ENCODE data around the gene IL23R. TPM values are rescaled to one million over a fixed set of nuclear protein-coding genes. Genes with fewer than 3 reads are reported as not detected.

The IL23R gene
- total RNA-seq, 1 experiment from 2014 or later = not detected

DNA sequence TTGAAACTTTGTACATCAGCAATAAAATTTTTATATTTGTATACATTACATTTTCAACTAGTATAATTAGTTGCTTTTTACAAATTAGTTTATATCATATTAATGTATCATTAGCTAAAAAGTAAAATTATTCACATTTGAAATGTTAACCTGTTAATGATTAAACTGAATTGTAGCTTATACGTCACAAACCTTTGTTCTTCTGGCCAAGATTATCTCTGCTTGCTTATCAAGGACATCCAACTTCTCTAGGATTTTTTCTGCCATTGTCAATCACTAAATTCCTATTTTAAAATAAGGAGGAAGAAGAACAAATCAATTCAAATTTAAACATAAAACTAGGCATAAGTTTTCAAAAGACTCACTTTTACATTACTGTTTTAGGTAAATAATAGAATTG is 39.3 kb upstream of the IL23R start:
- TF ChIP-seq, protein P1, sequence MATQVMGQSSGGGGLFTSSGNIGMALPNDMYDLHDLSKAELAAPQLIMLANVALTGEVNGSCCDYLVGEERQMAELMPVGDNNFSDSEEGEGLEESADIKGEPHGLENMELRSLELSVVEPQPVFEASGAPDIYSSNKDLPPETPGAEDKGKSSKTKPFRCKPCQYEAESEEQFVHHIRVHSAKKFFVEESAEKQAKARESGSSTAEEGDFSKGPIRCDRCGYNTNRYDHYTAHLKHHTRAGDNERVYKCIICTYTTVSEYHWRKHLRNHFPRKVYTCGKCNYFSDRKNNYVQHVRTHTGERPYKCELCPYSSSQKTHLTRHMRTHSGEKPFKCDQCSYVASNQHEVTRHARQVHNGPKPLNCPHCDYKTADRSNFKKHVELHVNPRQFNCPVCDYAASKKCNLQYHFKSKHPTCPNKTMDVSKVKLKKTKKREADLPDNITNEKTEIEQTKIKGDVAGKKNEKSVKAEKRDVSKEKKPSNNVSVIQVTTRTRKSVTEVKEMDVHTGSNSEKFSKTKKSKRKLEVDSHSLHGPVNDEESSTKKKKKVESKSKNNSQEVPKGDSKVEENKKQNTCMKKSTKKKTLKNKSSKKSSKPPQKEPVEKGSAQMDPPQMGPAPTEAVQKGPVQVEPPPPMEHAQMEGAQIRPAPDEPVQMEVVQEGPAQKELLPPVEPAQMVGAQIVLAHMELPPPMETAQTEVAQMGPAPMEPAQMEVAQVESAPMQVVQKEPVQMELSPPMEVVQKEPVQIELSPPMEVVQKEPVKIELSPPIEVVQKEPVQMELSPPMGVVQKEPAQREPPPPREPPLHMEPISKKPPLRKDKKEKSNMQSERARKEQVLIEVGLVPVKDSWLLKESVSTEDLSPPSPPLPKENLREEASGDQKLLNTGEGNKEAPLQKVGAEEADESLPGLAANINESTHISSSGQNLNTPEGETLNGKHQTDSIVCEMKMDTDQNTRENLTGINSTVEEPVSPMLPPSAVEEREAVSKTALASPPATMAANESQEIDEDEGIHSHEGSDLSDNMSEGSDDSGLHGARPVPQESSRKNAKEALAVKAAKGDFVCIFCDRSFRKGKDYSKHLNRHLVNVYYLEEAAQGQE (IDR thresholded peaks at IDR 0.05; ENCODE audit: insufficient read depth in 1 of 2, low read depth in 2 of 2, low read length in 1 of 2) = no peak
- TF ChIP-seq POLR2AphosphoS5 (IDR thresholded peaks at IDR 0.05; ENCODE audit: low read depth, low read length) = no peak
- no peak for TF ChIP-seq SIN3A (IDR thresholded peaks at IDR 0.05; ENCODE audit: borderline replicate concordance, insufficient read depth, low read depth, low read length)
- TF ChIP-seq TCF7L2 (IDR thresholded peaks at IDR 0.05; ENCODE audit: low read depth, low read length) = no peak
- H3K27me3 ChIP-seq (ENCODE audit: control insufficient read depth, insufficient read depth, low read length) = no peaks in the 10 kb centered on the region
- no peak overlapping the region for H3K4me3 ChIP-seq (ENCODE audit: low read depth in 2 of 2, low read length in 2 of 2)
- intact Hi-C loops (cut with micrococcal nuclease; ENCODE audit: unreplicated experiment) = no loop called here
- DNase-seq (ENCODE audit: low read depth, low spot score) (no peak), ATAC-seq (no peak)
- H3K9me3 ChIP-seq (ENCODE audit: control insufficient read depth, insufficient read depth, low read depth, low read length) = no peaks in the 10 kb centered on the region
- H3K36me3 ChIP-seq (ENCODE audit: control insufficient read depth, insufficient read depth, low read length) = no peaks in the 10 kb centered on the region
- H3K27ac ChIP-seq (ENCODE audit: low read length) = no peak overlapping the region
- ChIA-PET CTCF (no interaction called here), POLR2A (no interaction called here)
- H3K4me1 ChIP-seq (ENCODE audit: control insufficient read depth, insufficient read depth, low read length) = no peaks in the 10 kb centered on the region
- in situ Hi-C loops (cut with HindIII; ENCODE audit: low pct_unique_long_range_greater_than_20kb, low sequenced_read_pairs) = no loop called here
- BruUV-seq (replicated peaks) = no TSS peak

DNA sequence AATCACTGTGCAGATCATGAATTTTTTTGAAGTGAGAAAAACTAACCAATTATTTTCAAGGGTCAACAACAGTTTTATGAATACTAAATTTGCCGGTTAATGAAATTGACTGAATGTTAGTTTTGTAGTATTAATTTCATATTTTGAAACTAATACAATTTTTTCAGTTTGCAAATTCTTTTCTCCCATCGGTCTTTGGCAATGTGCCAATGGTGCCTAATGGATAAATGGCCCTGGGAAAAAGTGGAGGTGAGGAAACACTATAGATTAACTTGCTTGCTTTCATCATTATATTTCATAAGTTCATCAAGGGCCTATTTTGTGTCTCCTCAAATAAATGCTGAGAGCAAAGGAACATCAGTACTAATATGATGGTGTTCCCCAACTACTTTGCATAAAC is 35.6 kb upstream of the IL23R start:
- no peaks in the 10 kb centered on the region for H3K4me1 ChIP-seq (ENCODE audit: control insufficient read depth, insufficient read depth, low read length)
- POLR2A ChIA-PET = no interaction called here
- TF ChIP-seq SIN3A (IDR thresholded peaks at IDR 0.05; ENCODE audit: borderline replicate concordance, insufficient read depth, low read depth, low read length) = no peak
- no peak for TF ChIP-seq POLR2AphosphoS5 (IDR thresholded peaks at IDR 0.05; ENCODE audit: low read depth, low read length)
- TF ChIP-seq TCF7L2 (IDR thresholded peaks at IDR 0.05; ENCODE audit: low read depth, low read length) = no peak
- TF ChIP-seq, protein P1 (IDR thresholded peaks at IDR 0.05; ENCODE audit: insufficient read depth in 1 of 2, low read depth in 2 of 2, low read length in 1 of 2) = no peak
- TF ChIP-seq, protein P2, sequence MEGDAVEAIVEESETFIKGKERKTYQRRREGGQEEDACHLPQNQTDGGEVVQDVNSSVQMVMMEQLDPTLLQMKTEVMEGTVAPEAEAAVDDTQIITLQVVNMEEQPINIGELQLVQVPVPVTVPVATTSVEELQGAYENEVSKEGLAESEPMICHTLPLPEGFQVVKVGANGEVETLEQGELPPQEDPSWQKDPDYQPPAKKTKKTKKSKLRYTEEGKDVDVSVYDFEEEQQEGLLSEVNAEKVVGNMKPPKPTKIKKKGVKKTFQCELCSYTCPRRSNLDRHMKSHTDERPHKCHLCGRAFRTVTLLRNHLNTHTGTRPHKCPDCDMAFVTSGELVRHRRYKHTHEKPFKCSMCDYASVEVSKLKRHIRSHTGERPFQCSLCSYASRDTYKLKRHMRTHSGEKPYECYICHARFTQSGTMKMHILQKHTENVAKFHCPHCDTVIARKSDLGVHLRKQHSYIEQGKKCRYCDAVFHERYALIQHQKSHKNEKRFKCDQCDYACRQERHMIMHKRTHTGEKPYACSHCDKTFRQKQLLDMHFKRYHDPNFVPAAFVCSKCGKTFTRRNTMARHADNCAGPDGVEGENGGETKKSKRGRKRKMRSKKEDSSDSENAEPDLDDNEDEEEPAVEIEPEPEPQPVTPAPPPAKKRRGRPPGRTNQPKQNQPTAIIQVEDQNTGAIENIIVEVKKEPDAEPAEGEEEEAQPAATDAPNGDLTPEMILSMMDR (IDR thresholded peaks at IDR 0.05) = no peak
- H3K27me3 ChIP-seq (ENCODE audit: control insufficient read depth, insufficient read depth, low read length) = no peaks in the 10 kb centered on the region
- no peak for DNase-seq (ENCODE audit: low read depth, low spot score)
- H3K9me3 ChIP-seq (ENCODE audit: control insufficient read depth, insufficient read depth, low read depth, low read length) = no peaks in the 10 kb centered on the region
- in situ Hi-C loops (cut with HindIII; ENCODE audit: low pct_unique_long_range_greater_than_20kb, low sequenced_read_pairs) (no loop called here), intact Hi-C loops (cut with micrococcal nuclease; ENCODE audit: unreplicated experiment) (no loop called here)
- no peak for ATAC-seq
- H3K36me3 ChIP-seq (ENCODE audit: control insufficient read depth, insufficient read depth, low read length) = no peaks in the 10 kb centered on the region
- BruUV-seq (replicated peaks) = no TSS peak
- CTCF ChIA-PET = no interaction called here
- H3K27ac ChIP-seq (ENCODE audit: low read length) = no peak overlapping the region
- H3K4me3 ChIP-seq (ENCODE audit: low read depth in 2 of 2, low read length in 2 of 2) = no peak overlapping the region
